Measurements from ENCODE around the gene WIPF3.

The WIPF3 gene

GRCh38 chr7:29919790-29920189, 113.5 kb downstream of the WIPF3 start:
- DNase-seq = no peak

- no peak for DNase-seq
Observed at GRCh38 chr7:29920491-29920890, 114.2 kb downstream of the WIPF3 start.

GRCh38 chr7:29921404-29922010, 115.2 kb downstream of the WIPF3 start:
- DNase-seq = peak; percentile 71

- no peak for DNase-seq
Observed at GRCh38 chr7:29922921-29923700, 116.8 kb downstream of the WIPF3 start.

- no peak for DNase-seq
Observed at GRCh38 chr7:29924006-29924405, 117.7 kb downstream of the WIPF3 start.

- DNase-seq = no peak
Observed at GRCh38 chr7:29924684-29925083, 118.4 kb downstream of the WIPF3 start.

GRCh38 chr7:29926216-29926615, 119.9 kb downstream of the WIPF3 start:
- DNase-seq = no peak

GRCh38 chr7:29926741-29927140, 120.4 kb downstream of the WIPF3 start:
- no peak for DNase-seq

- no peak for DNase-seq
Observed at GRCh38 chr7:29929018-29929807, 122.9 kb downstream of the WIPF3 start.

- no peak for DNase-seq
Observed at GRCh38 chr7:29935111-29935510, 128.8 kb downstream of the WIPF3 start.

- DNase-seq = no peak
Observed at GRCh38 chr7:29937132-29937531, 130.8 kb downstream of the WIPF3 start.

- no peak for DNase-seq
Observed at GRCh38 chr7:29940199-29940598, 133.9 kb downstream of the WIPF3 start.

- DNase-seq = no peak
Observed at GRCh38 chr7:29945259-29945809, 139.0 kb downstream of the WIPF3 start.

- no peak for DNase-seq
Observed at GRCh38 chr7:29946428-29947186, 140.3 kb downstream of the WIPF3 start.

GRCh38 chr7:29948587-29948986, 142.3 kb downstream of the WIPF3 start:
- no peak for DNase-seq

- no peak for DNase-seq
Observed at GRCh38 chr7:29950480-29950879, 144.2 kb downstream of the WIPF3 start.

GRCh38 chr7:29951206-29951605, 144.9 kb downstream of the WIPF3 start:
- no peak for DNase-seq

GRCh38 chr7:29953726-29954347, 147.5 kb downstream of the WIPF3 start:
- no peak for DNase-seq

- no peak for DNase-seq
Observed at GRCh38 chr7:29955075-29955792, 148.9 kb downstream of the WIPF3 start.

- DNase-seq = peak; percentile 37
Observed at GRCh38 chr7:29955799-29956486, 149.6 kb downstream of the WIPF3 start.

GRCh38 chr7:29956487-29956836, 150.2 kb downstream of the WIPF3 start:
- DNase-seq = no peak

Measured in activated CD4-positive, alpha-beta T cell treated with anti-CD3 and anti-CD28 coated beads, Interleukin-2, Interleukin-6, amounts not matched to agents 100 ng/mL and 50 ng/mL, durations not matched to agents 16 hours and 8 hours (primary cell).